ENCODE measurements around the gene MRPL36.

MRPL36 gene

GRCh38 chr5:1762883-1763547, 36.6 kb downstream of the MRPL36 start:
- DNase-seq = no peak

DNA sequence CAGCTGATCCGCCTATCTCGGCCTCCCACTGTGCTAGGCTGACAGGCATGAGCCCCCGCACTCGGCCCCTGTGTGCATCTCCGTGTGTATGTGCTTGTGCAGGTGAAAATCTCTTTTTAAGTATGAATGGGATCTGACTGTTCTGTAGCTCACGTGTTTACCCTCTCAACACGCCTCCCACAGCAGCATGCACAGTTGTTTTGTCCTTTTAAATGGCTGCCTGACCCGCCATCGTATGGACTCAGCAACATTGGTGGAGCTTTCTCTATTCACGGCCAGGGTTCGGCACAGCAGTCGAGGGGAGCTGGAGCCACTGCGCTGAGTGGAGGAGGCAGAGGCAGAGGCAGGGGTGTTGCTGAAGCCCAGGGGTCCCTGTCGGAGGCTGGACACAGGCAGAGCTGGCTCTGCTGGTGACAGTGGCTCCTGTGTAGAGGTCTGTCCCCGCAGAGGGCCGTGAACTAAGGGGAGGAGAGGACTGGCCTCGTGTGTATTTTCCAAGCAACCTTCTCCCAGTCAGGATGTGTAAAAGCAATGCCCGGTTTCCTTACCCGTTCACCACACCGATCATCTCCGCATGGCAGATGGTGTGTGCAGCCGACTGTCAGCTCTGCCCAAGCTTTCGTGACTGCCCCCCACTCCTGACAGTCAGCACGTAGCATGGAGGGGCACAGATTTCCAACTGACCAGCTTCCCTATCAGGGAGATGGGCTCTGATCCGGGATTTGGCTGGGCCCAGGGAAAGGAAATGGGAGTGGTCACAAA, 37.3 kb downstream of the MRPL36 start:
- DNase-seq = no peak

GRCh38 chr5:1761453-1761755, 38.2 kb downstream of the MRPL36 start:
- no peak for DNase-seq

- no peak for DNase-seq
Measured at GRCh38 chr5:1760656-1761452, 38.8 kb downstream of the MRPL36 start.

GRCh38 chr5:1760231-1760630, 39.4 kb downstream of the MRPL36 start:
- no peak for DNase-seq

- DNase-seq = no peak
Measured at GRCh38 chr5:1759378-1759970, 40.2 kb downstream of the MRPL36 start.

DNA sequence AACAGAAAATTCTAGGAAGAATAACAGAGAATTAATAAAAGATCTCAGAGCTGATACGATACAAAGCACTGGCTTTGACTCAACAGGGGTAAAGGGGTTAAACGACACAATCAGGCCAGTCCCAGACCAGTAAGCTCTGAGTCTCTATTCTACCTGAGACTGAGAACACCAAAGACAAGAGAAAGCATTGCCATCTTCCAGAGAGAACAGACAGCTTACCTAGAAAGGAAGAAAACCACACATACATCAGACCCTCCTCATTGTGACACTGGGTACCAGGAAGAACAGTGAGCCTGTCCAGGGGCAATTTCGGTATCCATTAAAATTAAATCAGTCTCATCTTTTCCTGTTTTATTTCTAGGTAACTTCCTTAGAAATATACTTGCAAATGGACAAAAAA, 41.1 kb downstream of the MRPL36 start:
- DNase-seq = no peak

- no peak for DNase-seq
Measured at GRCh38 chr5:1757511-1757910, 42.1 kb downstream of the MRPL36 start.

GRCh38 chr5:1756481-1756880, 43.2 kb downstream of the MRPL36 start:
- no peak for DNase-seq

DNA sequence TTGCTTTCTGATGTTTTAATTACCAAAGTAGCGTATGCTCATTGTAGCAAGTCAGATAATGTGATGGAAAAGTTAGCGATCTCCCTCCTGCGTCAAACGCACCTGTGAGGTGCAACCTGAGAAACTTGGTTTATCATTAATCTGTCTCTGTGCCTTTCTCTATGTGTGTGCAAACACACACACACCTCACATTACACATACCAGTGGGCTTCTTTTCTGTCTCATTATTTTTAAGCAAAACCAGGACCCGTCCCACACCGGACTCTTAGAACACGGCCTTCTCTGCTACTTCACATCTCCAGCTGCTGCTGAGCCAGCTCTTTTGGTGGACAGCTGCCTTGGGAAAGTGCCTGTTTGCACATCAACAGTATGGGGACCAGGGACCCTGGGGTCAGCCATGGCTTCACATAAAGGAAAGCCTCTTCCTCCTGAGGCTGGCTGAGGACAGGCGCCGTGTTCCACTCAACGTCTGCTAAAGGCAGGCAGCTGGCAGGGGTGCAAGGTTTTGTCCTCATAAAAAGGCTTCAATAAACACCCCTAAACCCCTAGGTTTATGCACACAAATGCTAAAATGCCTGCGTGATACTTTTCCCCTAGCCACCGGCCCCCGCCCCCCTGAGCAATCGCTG, 44.2 kb downstream of the MRPL36 start:
- DNase-seq = no peak

DNA sequence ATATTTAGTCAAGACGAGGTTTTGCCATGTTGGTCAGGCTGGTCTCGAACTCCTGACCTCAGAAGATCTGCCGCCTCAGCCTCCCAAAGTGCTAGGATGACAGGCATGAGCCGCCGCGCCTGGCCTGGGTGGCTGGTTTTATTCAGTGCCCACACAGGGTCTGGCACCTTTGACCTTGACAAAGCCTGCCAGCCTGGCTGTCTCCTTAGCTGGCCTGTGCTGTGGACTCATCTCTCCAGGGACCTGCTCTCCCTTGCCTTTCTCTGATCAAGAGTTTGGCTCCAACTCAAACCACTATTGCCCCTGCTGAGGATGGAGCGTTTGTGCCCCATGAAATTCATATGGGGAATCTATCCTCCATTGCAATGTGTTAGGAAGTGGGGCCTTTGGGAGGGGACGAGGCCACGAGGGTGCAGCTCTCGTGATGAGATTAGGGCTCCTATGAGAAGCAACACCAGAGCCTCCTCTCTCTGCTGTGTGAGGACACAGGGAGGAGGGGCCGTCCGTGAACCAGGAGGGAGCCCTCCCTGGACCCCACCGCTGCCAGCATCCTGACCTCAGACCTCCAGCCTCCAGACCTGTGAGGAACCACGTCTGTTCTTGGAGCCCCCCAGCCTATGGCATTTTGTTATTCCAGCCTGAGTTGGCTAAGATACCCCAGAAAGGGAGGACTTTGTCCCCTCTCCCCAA, 45.0 kb downstream of the MRPL36 start:
- DNase-seq = no peak

DNA sequence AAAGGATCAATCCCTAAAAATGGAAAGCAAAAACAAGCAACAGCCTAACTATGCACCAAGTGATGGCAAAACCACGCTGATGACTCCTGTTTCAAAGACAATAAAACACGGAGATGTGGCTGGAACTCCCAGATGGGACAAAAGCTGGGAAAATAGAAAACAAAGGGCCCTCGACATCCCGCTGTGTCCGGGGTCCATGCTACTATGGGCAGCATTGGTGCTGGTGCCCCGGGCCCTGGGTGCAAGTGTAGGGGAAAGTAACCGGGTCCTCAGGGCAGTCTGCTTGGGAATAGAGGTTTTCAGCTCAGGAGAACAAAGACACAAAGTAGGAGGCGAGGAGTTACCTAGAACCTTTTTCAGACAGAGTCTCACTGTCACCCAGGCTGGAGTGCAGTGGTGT, 46.1 kb downstream of the MRPL36 start:
- no peak for DNase-seq

GRCh38 chr5:1752881-1753280, 46.8 kb downstream of the MRPL36 start:
- DNase-seq = no peak

- DNase-seq = no peak
Measured at GRCh38 chr5:1751864-1752822, 47.5 kb downstream of the MRPL36 start.

DNA sequence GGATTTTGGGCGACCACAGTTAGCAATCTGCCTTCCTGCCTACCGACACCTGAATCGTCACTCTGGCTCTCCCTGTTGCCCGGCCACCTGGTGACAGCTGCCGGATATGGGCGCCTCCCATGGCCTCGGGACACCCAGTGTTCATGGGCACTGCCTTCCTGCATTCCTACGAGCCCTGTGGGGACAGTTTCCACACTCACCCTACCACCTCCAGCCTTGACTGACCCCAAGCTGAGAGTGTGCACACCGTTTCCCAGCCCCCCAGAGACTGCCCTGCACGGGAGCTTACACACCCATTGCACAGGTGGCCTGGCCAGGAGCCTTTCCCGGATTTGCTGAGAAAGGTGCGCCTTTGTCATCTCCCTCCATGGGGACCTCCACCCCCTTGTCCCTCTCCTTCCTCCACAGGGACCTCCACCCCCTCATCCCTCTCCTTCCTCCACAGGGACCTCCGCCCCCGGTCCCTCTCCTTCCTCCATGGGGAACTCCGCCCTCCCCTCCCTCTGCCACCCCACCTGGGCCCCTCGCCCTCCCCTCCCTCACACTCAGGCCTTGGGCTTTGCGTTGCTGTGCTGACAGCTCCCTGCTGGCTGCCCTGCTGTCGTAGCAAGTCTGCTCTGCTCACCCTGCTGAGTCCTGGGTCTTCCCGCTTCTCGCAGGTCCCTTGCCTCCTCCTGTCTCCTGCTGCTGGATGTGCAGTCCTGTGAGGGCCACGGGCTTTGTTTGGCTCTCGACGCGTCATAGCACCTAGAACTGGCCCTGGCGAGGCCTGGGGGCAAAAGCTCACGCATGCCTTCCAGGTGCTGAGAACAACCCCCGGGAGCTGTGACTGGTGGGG, 48.4 kb downstream of the MRPL36 start:
- DNase-seq = no peak

DNA sequence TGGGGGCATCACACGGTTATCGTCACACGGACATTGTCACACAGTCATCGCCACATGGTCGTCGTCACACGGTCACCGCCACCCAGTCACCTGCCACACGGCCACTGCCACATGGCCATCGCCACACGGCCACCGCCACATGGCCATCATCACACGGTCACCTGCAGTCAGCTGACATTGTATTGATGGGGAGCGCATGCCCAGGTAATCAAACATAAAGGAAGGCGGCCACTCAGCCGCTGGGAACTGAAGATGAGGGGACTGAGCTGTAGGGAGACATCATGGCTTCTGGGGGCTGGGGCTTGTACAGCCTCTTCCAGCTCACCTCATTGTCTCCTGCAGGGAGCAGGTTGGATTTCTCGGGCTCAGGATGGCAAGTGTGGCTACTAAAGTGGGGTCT, 49.2 kb downstream of the MRPL36 start:
- no peak for DNase-seq

- no peak for DNase-seq
Measured at GRCh38 chr5:1749346-1750124, 50.1 kb downstream of the MRPL36 start.

DNA sequence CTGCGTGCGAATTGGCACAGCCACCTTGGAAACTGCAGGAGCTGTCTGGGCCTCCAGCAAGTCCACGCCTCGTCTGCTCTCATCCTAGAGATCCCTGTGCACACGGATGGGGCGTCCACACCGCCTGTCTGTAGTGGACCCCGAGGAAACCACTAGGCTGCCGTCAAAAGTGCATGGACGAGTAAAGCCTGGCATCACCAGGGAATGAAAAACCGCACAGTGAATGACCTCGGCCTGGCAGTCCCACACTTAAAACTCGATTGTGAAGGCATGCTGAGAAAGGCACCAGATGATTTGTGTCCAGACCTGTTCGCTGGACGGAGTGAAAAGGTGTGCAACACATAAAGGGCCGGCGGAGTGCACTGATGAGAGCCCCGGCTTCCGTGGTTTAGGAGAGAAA, 50.8 kb downstream of the MRPL36 start:
- no peak for DNase-seq

Measured in CD4-positive, alpha-beta T cell treated with Interleukin-17A for 4 hours (primary cell).